GM18502 (cell line): Measurements from ENCODE around the gene KCNN3.
"Not testable (repeated sequence)": the region's sequence is repeated elsewhere in the genome, so short reads cannot be mapped to it uniquely, and the experiment has no call there.

Experiments used
- ATAC-seq: cut with Tn5 transposase; IDR thresholded peaks from one replicate; pipeline ENCODE4 v1.9.1; 2021; ENCODE audit warnings: mild to moderate bottlenecking; ENCODE audit not compliant: unreplicated experiment, poor library complexity

The KCNN3 gene

GRCh38 chr1:154683820-154684219 is 186.3 kb downstream of the KCNN3 start:
- no peak for ATAC-seq

- no peak for ATAC-seq
Measured at GRCh38 chr1:154682254-154682653, 187.8 kb downstream of the KCNN3 start.

- ATAC-seq, result not testable (repeated sequence)
Measured at GRCh38 chr1:154677844-154678243, 192.2 kb downstream of the KCNN3 start.

- ATAC-seq, result not testable (repeated sequence)
Measured at GRCh38 chr1:154676847-154677246, 193.2 kb downstream of the KCNN3 start.

- ATAC-seq, result not testable (repeated sequence)
Measured at GRCh38 chr1:154674456-154674855, 195.6 kb downstream of the KCNN3 start.

- ATAC-seq, result not testable (repeated sequence)
Measured at GRCh38 chr1:154672245-154672644, 197.8 kb downstream of the KCNN3 start.

- ATAC-seq, result not testable (repeated sequence)
Measured at GRCh38 chr1:154671412-154671811, 198.7 kb downstream of the KCNN3 start.

- ATAC-seq, result not testable (repeated sequence)
Measured at GRCh38 chr1:154670310-154671270, 199.5 kb downstream of the KCNN3 start.

- ATAC-seq, result peak; percentile 54
Measured at GRCh38 chr1:154669464-154670282, 200.4 kb downstream of the KCNN3 start.

- ATAC-seq, result no peak
Measured at GRCh38 chr1:154666051-154666790, 203.9 kb downstream of the KCNN3 start.

GRCh38 chr1:154664331-154665002 is 205.6 kb downstream of the KCNN3 start:
- ATAC-seq, result no peak

GRCh38 chr1:154663471-154664060 is 206.5 kb downstream of the KCNN3 start:
- ATAC-seq, result no peak

GRCh38 chr1:154661110-154661509 is 209.0 kb downstream of the KCNN3 start:
- no peak for ATAC-seq

- ATAC-seq, result no peak
Measured at GRCh38 chr1:154659823-154660592, 210.1 kb downstream of the KCNN3 start.

GRCh38 chr1:154657556-154657955 is 212.5 kb downstream of the KCNN3 start:
- no peak for ATAC-seq

GRCh38 chr1:154652893-154653292 is 217.2 kb downstream of the KCNN3 start:
- no peak for ATAC-seq
